SK-N-SH treated with all-trans-retinoic acid at 6 μM for 48 hours (cell line): ENCODE measurements around the gene PXT1.

Experiments used
- CREB5 ChIP-seq: fragments of 250-450 bp; sonication (Bioruptor Pico); IDR thresholded peaks from 2 replicates; pipeline ENCODE4 v1.5.1; 2020; ENCODE audit warnings: low read depth, mild to moderate bottlenecking, moderate library complexity
- TOX ChIP-seq: fragments of 250-450 bp; sonication (Bioruptor Pico); IDR thresholded peaks from 2 replicates; pipeline ENCODE4 v1.8.0; 2021; ENCODE audit warnings: mild to moderate bottlenecking, moderate library complexity, borderline replicate concordance
- ZFP3 ChIP-seq: fragments of 250-450 bp; sonication (Bioruptor Pico); IDR thresholded peaks from 2 replicates; pipeline ENCODE4 v1.5.0; 2020; ENCODE audit warnings: mild to moderate bottlenecking, moderate library complexity

DNA sequence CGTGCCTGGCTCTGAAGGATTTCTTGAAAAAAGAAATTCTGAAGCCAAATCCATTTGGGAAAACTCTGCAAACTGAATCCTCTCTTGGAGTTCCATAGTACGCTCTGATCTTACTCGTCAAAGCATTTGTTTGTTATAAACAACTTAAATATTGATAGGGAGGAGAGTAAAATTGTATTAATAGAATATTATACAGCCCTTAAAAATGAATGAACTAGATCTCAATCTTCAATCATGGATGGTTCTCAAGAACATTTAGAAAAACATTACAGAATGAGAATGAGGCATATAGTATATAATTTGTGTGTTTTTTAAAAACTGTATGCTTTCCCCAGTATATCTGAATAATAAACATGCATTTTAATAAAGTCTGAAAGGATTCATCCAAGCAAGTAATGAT is 25.0 kb upstream of the PXT1 start:
- no peak for TF ChIP-seq TOX (CRISPR knock-in tag)
- TF ChIP-seq ZFP3 (CRISPR knock-in tag), result no peak
- no peak for TF ChIP-seq CREB5 (CRISPR knock-in tag)
